ENCODE measurements around the gene SEC16B.

The SEC16B gene

DNA sequence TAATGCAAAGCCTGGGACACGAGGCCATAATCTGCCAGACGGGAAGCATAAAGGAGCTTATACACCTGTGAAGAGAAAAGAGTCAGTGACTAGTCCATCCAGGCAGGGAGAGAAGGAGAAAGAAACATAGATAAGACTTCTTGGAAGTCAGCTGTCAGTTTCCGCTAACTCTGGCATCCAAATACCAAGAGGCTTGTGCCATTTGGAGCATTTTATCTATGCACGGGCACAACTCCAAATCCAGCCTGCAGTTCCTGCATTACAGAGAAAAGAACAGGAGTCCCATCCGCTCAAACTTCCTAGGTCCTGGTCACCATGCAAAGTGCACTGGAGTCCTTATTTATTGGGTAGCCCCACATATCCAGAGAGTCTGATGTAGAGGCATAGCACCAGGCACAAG, 27.9 kb downstream of the SEC16B start:
- no peak for DNase-seq

DNA sequence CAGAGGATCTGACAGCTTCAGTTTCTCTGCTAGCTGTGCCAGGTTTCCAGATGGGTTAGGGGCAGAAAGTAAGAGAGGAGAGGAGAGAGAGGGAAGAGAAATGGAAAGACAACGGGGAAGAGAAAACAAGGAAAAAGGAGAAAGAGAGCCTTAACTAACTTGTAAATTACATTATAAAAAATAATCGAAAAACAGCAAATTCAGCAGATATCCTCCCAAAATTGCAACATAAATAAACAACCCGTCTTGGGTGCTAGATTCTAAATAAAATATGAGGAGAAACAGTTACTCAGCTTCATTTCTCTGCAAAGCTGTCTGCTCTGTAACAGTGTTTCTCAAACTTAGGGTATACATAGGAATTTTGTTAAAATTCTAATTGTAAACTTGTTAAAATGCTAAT, 29.2 kb downstream of the SEC16B start:
- DNase-seq: no peak

DNA sequence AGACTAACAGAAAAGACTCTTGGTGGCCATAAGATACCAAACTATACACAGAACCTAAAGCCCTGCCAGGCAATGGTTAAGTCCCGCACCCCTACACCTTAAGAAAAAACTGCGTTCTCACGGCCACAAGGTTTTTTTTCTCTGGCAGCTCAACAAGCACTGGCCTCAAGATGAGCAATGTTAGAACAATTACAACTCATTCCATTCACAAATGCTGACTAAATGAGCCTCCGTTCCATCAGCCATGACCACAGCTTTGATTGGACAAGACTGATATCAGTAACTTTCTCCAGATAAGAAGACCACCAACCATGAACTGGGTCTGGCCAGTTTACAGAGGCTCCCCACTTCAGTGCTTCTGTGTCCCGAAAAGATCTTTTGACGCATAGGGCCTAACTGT, 31.9 kb downstream of the SEC16B start:
- no peak for DNase-seq

GRCh38 chr1:177937174-177937770, 32.6 kb downstream of the SEC16B start:
- no peak for DNase-seq

- DNase-seq: no peak
These were observed 34.0 kb downstream of the SEC16B start for GRCh38 chr1:177935638-177936415.

- no peak for DNase-seq
These were observed 34.9 kb downstream of the SEC16B start for GRCh38 chr1:177934927-177935326.

DNA sequence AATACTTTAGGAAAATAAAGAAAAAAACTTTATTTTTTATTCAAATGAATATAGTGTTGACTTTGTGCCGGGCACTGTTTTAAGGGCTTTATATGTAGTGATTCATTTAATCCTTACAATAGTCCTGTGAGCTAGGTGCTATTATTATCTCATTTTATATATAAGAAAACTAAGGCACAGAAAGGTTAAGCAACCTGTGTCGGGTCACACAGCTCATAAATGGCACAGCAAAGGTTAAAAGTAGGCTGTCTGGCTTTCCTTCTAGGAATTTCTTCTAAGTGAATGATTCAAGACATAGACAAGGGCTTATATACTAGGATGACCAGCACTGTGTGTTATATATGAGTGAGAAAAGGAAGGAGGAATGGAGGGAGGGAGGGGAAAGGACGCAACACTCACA, 35.4 kb downstream of the SEC16B start:
- DNase-seq: no peak

DNA sequence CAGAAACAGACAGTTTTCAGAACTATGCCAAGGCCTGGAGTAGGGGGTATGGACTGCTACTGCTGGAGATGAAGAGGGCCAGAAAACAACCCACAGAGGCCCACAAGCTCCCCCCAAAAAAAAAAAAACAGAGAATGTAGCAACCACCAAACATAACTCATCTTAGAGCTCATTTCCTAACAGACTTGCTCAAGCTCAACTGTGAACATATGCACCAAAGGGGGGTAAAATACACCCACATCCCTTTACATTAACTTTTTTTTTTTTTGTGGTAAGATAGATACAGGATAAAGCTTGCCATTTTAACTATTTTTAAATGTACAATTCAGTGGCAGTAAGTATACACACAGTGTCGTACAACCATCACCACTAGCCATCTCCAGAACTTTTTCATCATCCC, 36.0 kb downstream of the SEC16B start:
- DNase-seq: no peak

GRCh38 chr1:177932123-177932522, 37.7 kb downstream of the SEC16B start:
- DNase-seq: no peak

DNA sequence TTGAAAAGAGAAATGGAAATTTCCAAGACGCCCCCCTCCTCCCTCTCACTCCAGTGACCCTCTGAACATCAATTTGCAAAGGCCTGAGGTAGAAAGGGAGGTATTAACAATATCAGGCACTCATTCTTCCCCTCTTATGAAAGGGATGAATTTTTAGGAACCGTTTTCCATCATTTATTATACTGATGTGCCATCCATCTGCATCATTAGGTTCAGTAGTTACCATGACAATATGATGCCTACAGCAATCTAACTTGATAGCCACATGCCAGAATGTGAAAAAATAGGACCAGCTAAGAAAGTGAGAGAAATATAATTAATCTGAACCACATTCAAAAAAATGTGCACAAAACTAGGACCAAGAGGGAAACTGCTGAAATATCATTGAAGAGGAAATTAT, 40.9 kb downstream of the SEC16B start:
- DNase-seq: no peak

- no peak for DNase-seq
These were observed 41.7 kb downstream of the SEC16B start for GRCh38 chr1:177928194-177928593.

DNA sequence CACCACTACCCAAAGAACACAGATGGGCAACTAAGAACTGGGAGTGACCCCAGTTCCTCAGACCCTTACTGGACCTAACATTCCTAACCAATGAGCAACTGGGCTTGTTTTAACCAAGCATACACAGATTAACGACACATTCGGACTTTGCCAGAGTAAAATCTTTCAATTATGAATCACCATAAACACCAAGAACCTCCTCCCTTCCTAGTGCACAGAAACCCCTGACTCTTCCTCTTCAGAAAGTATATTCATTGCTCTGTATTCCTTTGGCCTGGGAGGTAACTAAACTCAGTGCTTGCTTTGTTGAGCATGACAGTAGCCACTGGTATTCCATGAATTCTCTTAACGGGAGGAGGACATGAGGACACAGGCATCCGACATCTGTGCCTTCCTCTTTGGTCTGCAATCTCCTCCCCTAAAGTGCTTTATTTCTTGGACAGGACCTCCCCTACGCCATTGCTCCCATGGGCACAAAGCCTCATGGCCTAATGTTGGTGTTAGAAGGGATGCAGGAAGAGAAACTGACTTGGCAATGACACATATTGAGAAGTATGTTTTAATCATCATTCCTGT, 42.7 kb downstream of the SEC16B start:
- DNase-seq: no peak

GRCh38 chr1:177926201-177926600, 43.7 kb downstream of the SEC16B start:
- no peak for DNase-seq

GRCh38 chr1:177925006-177925405, 44.9 kb downstream of the SEC16B start:
- no peak for DNase-seq

- no peak for DNase-seq
These were observed 46.4 kb downstream of the SEC16B start for GRCh38 chr1:177923441-177923840.

- DNase-seq: no peak
These were observed 47.6 kb downstream of the SEC16B start for GRCh38 chr1:177922209-177922608.

GRCh38 chr1:177921590-177921989, 48.3 kb downstream of the SEC16B start:
- DNase-seq: no peak

DNA sequence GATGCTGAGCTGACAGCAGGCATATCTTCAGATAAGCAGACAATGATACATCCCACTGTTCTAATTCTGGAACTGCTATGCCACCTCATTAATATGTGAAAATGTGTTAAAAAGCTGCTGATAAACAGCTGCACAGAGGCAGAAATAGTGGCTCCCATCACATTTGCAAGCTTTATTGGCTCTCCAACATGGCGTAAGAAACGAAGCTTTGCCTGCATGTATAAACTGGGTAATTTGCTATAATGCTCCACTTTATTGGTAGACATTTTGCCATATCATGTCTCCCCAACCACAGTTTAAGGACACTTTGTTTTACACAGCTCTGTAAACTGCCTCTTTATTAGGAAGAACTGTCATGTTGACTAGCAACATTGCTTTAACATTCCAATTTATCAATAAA, 49.8 kb downstream of the SEC16B start:
- no peak for DNase-seq

- no peak for DNase-seq
These were observed 54.2 kb downstream of the SEC16B start for GRCh38 chr1:177915641-177916040.

DNA sequence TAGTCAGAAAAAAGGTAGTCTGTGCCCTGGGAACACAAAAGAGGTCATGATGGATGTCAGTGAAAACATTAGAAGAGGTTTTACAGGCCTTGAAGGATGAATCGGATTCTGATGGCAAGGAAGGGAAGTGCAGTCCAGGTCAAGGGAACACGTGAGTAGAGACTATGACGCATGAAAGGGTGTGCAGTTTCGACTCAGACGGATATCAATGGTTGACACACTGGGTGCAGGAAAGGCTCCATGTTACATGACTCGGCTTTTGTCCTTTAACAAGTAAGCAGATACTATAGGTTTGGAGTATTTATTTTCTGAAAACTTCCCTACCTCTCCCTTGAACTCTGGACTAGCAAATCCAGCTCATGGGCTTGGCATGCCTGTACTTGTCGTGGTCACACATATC, 55.3 kb downstream of the SEC16B start:
- no peak for DNase-seq

- DNase-seq: no peak
These were observed 55.9 kb downstream of the SEC16B start for GRCh38 chr1:177913762-177914540.

DNA sequence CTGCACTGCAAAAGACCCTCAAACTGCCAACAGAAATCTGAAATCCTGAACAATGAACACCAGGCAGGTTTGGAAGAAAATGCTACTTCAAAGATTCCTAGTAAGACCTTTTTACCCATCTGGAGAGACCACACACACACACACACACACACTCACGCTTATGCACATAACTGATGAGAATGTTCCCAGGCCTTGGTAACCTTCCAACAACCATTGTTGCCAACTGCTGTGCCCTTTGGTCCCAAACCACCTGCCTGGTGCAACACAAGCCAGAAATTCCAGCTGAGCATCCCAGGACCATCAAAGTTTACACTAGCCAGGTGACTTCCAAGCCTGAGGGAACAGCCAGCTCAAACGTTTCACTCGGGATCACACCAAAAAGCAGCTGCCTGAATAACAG, 56.9 kb downstream of the SEC16B start:
- no peak for DNase-seq

GRCh38 chr1:177909416-177909815, 60.4 kb downstream of the SEC16B start:
- DNase-seq: no peak

GRCh38 chr1:177907000-177907399, 62.9 kb downstream of the SEC16B start:
- DNase-seq: no peak
